NCI-H2196 (cell line): Measurements from ENCODE around the gene SLC25A36.
"Not testable (repeated sequence)": the region's sequence is repeated elsewhere in the genome, so short reads cannot be mapped to it uniquely, and the experiment has no call there.

Experiments
- DNase-seq: peaks from one replicate; lab custom pipeline; 2025; ENCODE audit not compliant: unreplicated experiment; lab: John Stamatoyannopoulos, UW

Gene SLC25A36

GRCh38 chr3:140994316-140994715, 52.7 kb downstream of the SLC25A36 start:
- no peak for DNase-seq

DNA sequence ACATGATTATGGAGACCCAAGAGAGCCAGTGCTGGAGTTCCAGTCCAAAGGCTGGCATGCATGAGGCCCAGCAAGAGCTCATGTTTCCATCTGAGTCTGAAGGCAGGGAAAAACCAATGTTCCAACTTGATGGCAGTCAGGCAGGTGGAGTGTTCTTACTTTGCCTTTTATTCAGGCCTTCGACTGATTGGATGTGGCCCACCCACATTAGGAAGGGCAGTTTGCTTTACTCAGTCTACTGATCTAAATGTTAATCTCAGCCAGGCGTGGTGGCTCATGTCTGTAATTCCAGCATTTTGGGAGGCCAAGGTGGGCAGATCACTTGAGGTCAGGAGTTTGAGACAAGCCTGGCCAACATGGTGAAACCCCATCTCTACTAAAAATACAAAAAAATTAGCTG, 53.2 kb downstream of the SLC25A36 start:
- not testable (repeated sequence) for DNase-seq

DNA sequence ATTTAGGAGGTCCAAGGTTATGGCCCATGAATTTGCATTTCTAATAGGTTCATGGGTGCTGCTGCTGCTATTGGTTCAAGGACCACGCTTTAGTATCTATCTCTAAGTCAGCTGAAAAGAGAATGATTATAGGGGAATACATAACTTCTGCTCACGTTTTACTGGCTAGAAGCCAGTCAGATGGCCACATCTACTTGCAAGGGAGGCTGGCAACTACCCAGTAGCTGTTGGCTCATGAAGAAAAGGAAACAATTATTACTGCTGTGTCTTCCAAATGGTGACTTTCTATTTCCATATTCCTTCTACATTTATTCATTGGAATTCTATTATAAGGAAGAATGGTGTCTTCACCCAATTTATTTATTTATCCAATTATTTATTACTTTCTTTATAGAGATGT, 54.2 kb downstream of the SLC25A36 start:
- DNase-seq, result no peak

DNA sequence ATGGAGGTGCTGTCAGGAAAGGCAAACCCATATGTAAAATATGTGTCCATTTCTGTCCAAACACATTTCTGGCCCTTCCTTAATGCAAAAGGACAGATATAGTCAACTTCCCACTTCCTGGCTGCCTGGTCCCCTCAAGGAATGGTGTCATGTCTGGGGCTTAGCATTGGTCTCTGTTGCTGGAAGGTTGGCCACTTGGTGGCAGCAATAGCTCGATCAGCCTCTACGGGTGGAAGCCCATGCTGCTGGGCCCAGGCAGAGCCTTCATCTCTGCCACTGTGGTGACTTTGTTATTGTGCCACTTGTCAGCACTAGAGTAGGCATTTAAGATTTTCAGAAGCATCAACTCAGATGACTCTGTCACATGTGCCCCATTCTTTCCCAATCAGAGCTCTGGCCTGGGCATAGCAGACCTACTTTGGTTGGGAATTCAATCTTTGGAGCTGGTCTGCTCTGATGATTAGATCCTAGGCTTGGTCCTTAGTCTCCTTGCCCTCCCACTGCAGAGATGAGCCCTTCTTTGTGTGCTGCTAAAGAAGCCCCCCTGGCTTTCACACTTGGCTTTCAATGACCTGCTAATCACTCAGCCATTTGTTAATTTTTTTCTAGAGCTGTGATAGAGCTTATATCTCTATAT, 58.5 kb downstream of the SLC25A36 start:
- peak; percentile 47 for DNase-seq

DNA sequence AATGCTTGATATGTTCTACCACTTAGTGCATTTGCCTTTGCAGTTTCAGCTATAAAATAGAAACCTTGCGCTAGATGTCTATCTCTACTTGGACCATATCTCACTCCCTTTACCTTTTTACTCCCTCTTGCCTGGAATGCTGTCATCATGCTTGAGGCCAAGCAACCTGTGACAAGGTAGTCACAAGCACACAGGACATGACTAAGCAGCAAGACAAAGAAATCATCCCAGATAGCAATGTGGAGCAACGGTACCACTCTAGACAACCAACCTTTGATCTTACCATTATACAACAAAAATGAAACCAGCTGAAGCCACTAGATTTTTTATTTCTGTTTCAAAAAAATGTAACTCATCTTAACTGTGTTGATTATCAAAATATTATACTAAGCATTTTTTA, 59.0 kb downstream of the SLC25A36 start:
- DNase-seq, result no peak

GRCh38 chr3:141006344-141006743, 64.7 kb downstream of the SLC25A36 start:
- DNase-seq, result no peak

DNA sequence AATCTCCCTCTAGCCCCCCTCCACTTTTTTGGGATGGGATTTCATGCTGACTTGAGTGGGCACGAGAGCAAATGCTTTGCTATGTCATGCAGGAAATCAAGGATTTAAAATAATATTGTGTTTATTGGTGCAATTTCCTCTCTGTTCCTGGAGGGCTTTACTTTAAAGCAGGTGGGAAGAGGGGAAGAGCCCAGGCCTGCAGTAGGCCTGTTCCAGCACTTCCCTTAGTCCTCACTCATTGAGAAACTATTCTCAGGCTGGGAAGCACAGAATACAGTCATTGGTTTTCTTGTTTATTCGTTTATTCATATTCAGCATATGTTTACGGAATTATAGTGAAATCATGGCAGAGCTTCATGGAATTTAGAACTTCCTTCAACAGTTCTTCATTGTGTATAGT, 67.9 kb downstream of the SLC25A36 start:
- no peak for DNase-seq

DNA sequence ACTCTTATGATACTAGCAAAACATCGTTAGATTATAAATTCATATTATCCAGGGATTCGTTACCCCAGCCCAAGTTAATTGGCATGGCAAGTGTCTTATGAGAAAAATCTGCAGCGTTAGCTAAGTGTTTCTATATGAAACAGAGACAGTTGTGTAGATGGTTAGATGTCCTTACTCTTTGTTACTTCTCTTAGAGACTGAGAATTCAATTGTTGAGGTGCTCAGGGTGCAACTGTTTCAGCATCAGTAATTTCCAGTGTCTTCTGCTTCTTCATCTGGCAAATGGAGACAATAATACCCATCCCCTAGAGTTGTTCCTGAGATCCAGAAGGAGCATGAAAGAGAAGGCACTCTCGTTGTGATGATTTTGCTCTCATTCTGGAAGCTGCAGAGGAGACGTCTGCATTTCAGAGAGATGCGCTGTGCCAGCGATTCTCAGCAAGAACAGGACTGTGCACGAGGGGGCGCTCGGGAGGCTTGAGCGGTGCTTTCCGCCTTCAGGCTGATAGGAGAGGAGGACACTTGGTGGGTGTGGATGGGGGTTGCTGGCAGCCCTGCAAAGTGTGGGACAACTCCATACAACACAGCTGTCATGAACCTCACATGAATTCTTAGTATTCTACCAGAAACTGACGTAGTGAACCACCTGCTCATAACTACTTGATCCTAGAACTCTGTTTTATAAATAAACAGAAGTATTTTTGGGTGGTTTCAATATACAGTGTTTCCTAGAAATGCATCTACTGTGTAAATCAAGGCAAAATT, 69.8 kb downstream of the SLC25A36 start:
- DNase-seq, result peak; percentile 81

DNA sequence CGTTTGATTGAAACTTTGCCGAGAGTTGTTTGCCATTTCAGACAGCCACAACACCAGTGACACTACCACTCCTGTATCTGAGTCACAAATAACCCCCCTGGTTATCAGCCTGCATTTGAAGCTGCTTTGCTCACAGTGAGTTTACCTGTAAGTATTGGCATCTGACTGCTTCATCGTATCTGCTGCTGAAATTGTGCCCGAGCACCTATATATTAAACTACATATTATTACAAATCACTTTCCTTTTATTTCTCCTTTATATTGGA, 70.3 kb downstream of the SLC25A36 start:
- DNase-seq, result no peak

GRCh38 chr3:141012571-141012970, 70.9 kb downstream of the SLC25A36 start:
- DNase-seq, result no peak

GRCh38 chr3:141015481-141015880, 73.8 kb downstream of the SLC25A36 start:
- no peak for DNase-seq

GRCh38 chr3:141017366-141018322, 76.0 kb downstream of the SLC25A36 start:
- DNase-seq, result not testable (repeated sequence)

- DNase-seq, result no peak
These were observed 77.6 kb downstream of the SLC25A36 start for GRCh38 chr3:141019244-141019643.

- DNase-seq, result no peak
These were observed 78.7 kb downstream of the SLC25A36 start for GRCh38 chr3:141020143-141020830.

GRCh38 chr3:141021261-141021660, 79.6 kb downstream of the SLC25A36 start:
- DNase-seq, result no peak
